NCI-H1694 treated with DMSO at 0.1 percent for 48 hours (cell line): ENCODE results near the gene C1orf226.
A peak's percentile ranks its signal among the peaks of the same experiment; 100 is the strongest.
"Not testable (repeated sequence)": the region's sequence is repeated elsewhere in the genome, so short reads cannot be mapped to it uniquely, and the experiment has no call there.

Experiments used
- DNase-seq: peaks from one replicate; lab custom pipeline; 2025; lab: John Stamatoyannopoulos, UW

Gene C1orf226

GRCh38 chr1:162381383-162381782, at the start of gene C1orf226:
Gene C1orf226 (plus strand): TSS chr1:162381728. CDS start chr1:162381902, 174 bp downstream.
- DNase-seq = no peak

GRCh38 chr1:162333991-162334390, 47.5 kb upstream of the C1orf226 start:
- no peak for DNase-seq

GRCh38 chr1:162335126-162335525, 46.4 kb upstream of the C1orf226 start:
- DNase-seq = no peak

GRCh38 chr1:162336621-162337285, 44.8 kb upstream of the C1orf226 start:
- no peak for DNase-seq

GRCh38 chr1:162342452-162342983, 39.0 kb upstream of the C1orf226 start:
- no peak for DNase-seq

- no peak for DNase-seq
These were observed 38.1 kb upstream of the C1orf226 start for GRCh38 chr1:162343470-162343869.

GRCh38 chr1:162347281-162347680, 34.2 kb upstream of the C1orf226 start:
- no peak for DNase-seq

GRCh38 chr1:162349635-162350330, 31.7 kb upstream of the C1orf226 start:
- DNase-seq = no peak

GRCh38 chr1:162351246-162351842, 30.2 kb upstream of the C1orf226 start:
- DNase-seq = no peak

GRCh38 chr1:162351874-162352273, 29.7 kb upstream of the C1orf226 start:
- not testable (repeated sequence) for DNase-seq

GRCh38 chr1:162353078-162353477, 28.4 kb upstream of the C1orf226 start:
- DNase-seq = no peak

GRCh38 chr1:162353702-162354101, 27.8 kb upstream of the C1orf226 start:
- no peak for DNase-seq

- DNase-seq = peak; percentile 32
These were observed 23.8 kb upstream of the C1orf226 start for GRCh38 chr1:162357681-162358266.

GRCh38 chr1:162358928-162359327, 22.6 kb upstream of the C1orf226 start:
- no peak for DNase-seq

- DNase-seq = no peak
These were observed 21.8 kb upstream of the C1orf226 start for GRCh38 chr1:162359523-162360236.

GRCh38 chr1:162360237-162360873, 21.2 kb upstream of the C1orf226 start:
- DNase-seq = no peak

- DNase-seq = no peak
These were observed 20.7 kb upstream of the C1orf226 start for GRCh38 chr1:162360874-162361260.

- DNase-seq = no peak
These were observed 20.2 kb upstream of the C1orf226 start for GRCh38 chr1:162361349-162361748.

GRCh38 chr1:162363823-162364222, 17.7 kb upstream of the C1orf226 start:
- no peak for DNase-seq

GRCh38 chr1:162364498-162364897, 17.0 kb upstream of the C1orf226 start:
- DNase-seq = no peak

GRCh38 chr1:162365284-162366020, 16.1 kb upstream of the C1orf226 start:
- DNase-seq = no peak
